ENCODE results near the gene C19orf73. TPM values are rescaled to one million over a fixed set of nuclear protein-coding genes. Genes with fewer than 3 reads are reported as not detected.

Gene C19orf73
- total and polyA plus RNA-seq, 2 donors (not counting 1 experiment from before 2014, with no cell fraction given): 0.30 to 0.83 TPM

DNA sequence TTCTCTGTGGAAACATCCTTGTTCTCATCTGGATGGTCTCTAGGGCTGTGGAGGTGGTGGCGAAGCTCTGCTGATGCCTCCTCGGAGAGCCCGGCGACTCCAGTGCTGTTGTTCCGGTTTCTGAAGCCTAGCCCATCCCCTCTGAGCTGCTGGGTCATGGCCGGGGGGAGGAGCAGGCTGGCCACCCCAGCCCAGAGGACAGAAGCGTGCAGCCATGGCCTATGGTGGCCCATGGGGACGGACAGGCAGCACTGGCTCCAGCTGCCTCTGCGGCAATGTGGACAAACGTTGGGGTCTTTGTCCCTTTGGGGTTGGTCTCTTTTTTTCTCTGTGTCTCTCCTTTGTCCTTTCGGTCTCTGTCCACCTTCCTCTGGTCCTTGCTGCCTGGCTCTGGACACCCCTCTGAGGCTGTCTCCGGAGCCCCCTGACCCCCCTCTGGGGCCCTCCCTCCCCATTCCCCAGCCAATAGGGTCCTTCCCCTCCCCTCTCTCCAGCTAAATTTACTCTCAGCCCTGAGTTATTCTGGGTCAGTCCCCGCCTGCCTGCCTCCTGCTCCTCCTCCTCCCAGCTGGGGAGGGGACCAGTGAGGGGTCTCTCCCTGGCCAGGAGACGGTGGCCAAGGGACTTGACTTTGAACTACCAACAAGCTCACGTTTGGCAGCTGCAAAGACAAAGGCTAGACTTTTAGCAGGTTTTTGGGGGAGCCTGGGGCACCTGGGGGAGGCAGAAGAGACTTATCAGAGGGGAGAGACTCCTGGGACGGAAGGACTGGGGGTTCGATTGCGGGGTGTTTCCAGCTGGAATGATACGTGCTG, 36.3 kb upstream of the C19orf73 start, which contains the start of gene HRC:
TSS of gene HRC (minus strand) at position 392 of the 815 bp plus-strand sequence. CDS start at position 233, 159 bp downstream.
- Histone ChIP-seq H3K36me3 (ENCODE audit: control insufficient read depth, insufficient read depth, low read length) (no peaks in the 10 kb centered on the region), H3K9ac (ENCODE audit: insufficient read depth, low read length) (no peak within 1 kb of the TSS), H3K27me3 (ENCODE audit: control insufficient read depth, insufficient read depth, low read length) (no peaks in the 10 kb centered on the region), H3K4me2 (ENCODE audit: extremely low read depth, insufficient read depth, low read length) (no peak within 1 kb of the TSS), H3K4me3 (replicated peaks in 1 of 4; ENCODE audit: control extremely low read depth in 1 of 4, insufficient read depth in 1 of 4, low read depth in 3 of 4, low read length in 4 of 4) (no peak within 1 kb of the TSS), H2AFZ (ENCODE audit: low read length) (no peak within 1 kb of the TSS), H4K20me1 (ENCODE audit: control insufficient read depth, extremely low read depth, insufficient read depth, low read length) (no peaks in the 10 kb centered on the region), H3K4me1 (ENCODE audit: control insufficient read depth, extremely low read depth, insufficient read depth, low read length) (peaks cover 5% of the 10 kb centered on the region), H3K9me3 (ENCODE audit: control insufficient read depth, insufficient read depth, low read depth, low read length) (no peaks in the 10 kb centered on the region), H3K27ac (ENCODE audit: insufficient read depth, low read length) (no peak within 1 kb of the TSS), H3K79me2 (ENCODE audit: control insufficient read depth, insufficient read depth, low read length) (no peaks in the 10 kb centered on the region)
- TF ChIP-seq CTCF (conservative IDR thresholded peaks at IDR 0.05 in 1 of 2, IDR thresholded peaks at IDR 0.05 in 1 of 2; ENCODE audit: low read depth in 1 of 2, low read length in 2 of 2) (no peak), EZH2 (IDR thresholded peaks at IDR 0.05; ENCODE audit: low read length, missing control alignments) (no peak)
- DNase-seq (ENCODE audit: low read depth in 2 of 2): no peak

- no peak for DNase-seq (ENCODE audit: low read depth in 2 of 2)
- Histone ChIP-seq H3K27me3 (ENCODE audit: control insufficient read depth, insufficient read depth, low read length) (no peaks in the 10 kb centered on the region), H3K79me2 (ENCODE audit: control insufficient read depth, insufficient read depth, low read length) (no peaks in the 10 kb centered on the region), H3K9me3 (ENCODE audit: control insufficient read depth, insufficient read depth, low read depth, low read length) (no peaks in the 10 kb centered on the region), H3K36me3 (ENCODE audit: control insufficient read depth, insufficient read depth, low read length) (no peaks in the 10 kb centered on the region), H3K4me1 (ENCODE audit: control insufficient read depth, extremely low read depth, insufficient read depth, low read length) (peaks cover 5% of the 10 kb centered on the region), H3K27ac (ENCODE audit: insufficient read depth, low read length) (no peak overlapping the region), H3K4me2 (ENCODE audit: extremely low read depth, insufficient read depth, low read length) (no peak overlapping the region), H2AFZ (ENCODE audit: low read length) (no peak overlapping the region), H3K4me3 (replicated peaks in 1 of 4; ENCODE audit: control extremely low read depth in 1 of 4, insufficient read depth in 1 of 4, low read depth in 3 of 4, low read length in 4 of 4) (no peak overlapping the region), H3K9ac (ENCODE audit: insufficient read depth, low read length) (no peak overlapping the region), H4K20me1 (ENCODE audit: control insufficient read depth, extremely low read depth, insufficient read depth, low read length) (no peaks in the 10 kb centered on the region)
- TF ChIP-seq EZH2 (IDR thresholded peaks at IDR 0.05; ENCODE audit: low read length, missing control alignments): no peak
These were observed 35.3 kb upstream of the C19orf73 start for GRCh38 chr19:49154279-49154678.

GRCh38 chr19:49153167-49153809, 34.3 kb upstream of the C19orf73 start:
- Histone ChIP-seq H3K4me2 (ENCODE audit: extremely low read depth, insufficient read depth, low read length) (no peak overlapping the region), H3K9ac (ENCODE audit: insufficient read depth, low read length) (no peak overlapping the region), H3K4me3 (replicated peaks in 1 of 4; ENCODE audit: control extremely low read depth in 1 of 4, insufficient read depth in 1 of 4, low read depth in 3 of 4, low read length in 4 of 4) (no peak overlapping the region), H3K27me3 (ENCODE audit: control insufficient read depth, insufficient read depth, low read length) (peaks cover 2% of the 10 kb centered on the region), H3K9me3 (ENCODE audit: control insufficient read depth, insufficient read depth, low read depth, low read length) (no peaks in the 10 kb centered on the region), H3K27ac (ENCODE audit: insufficient read depth, low read length) (no peak overlapping the region), H3K4me1 (ENCODE audit: control insufficient read depth, extremely low read depth, insufficient read depth, low read length) (peaks cover 5% of the 10 kb centered on the region), H4K20me1 (ENCODE audit: control insufficient read depth, extremely low read depth, insufficient read depth, low read length) (no peaks in the 10 kb centered on the region), H2AFZ (ENCODE audit: low read length) (no peak overlapping the region), H3K36me3 (ENCODE audit: control insufficient read depth, insufficient read depth, low read length) (no peaks in the 10 kb centered on the region), H3K79me2 (ENCODE audit: control insufficient read depth, insufficient read depth, low read length) (no peaks in the 10 kb centered on the region)
- TF ChIP-seq EZH2 (IDR thresholded peaks at IDR 0.05; ENCODE audit: low read length, missing control alignments): no peak
- TF ChIP-seq CTCF (conservative IDR thresholded peaks at IDR 0.05 in 1 of 2, IDR thresholded peaks at IDR 0.05 in 1 of 2; ENCODE audit: low read depth in 1 of 2, low read length in 2 of 2): no peak
- no peak for DNase-seq (ENCODE audit: low read depth in 2 of 2)
